HL-60 (cell line): ENCODE results near the gene ZFR.

Source experiments
- CTCF ChIP-seq: IDR thresholded peaks from one replicate; pipeline ENCODE4 v1.5.1; 2011; ENCODE audit warnings: low read length, control low read depth, inconsistent platforms; ENCODE audit not compliant: insufficient read depth
- GABPA ChIP-seq: IDR thresholded peaks from 2 replicates; pipeline ENCODE4 v1.6.1; 2012; ENCODE audit warnings: low read depth
- POLR2AphosphoS5 ChIP-seq: IDR thresholded peaks from 2 replicates; pipeline ENCODE4 v1.6.1; 2012; ENCODE audit warnings: low read depth
- REST ChIP-seq: IDR thresholded peaks from 2 replicates; pipeline ENCODE4 v1.6.1; 2012; ENCODE audit warnings: low read depth; ENCODE audit not compliant: insufficient replicate concordance

- no peak for TF ChIP-seq CTCF
- no peak for TF ChIP-seq POLR2AphosphoS5
- TF ChIP-seq REST, result no peak
- TF ChIP-seq GABPA, result no peak
These were observed 4.7 kb upstream of the ZFR start for GRCh38 chr5:32449262-32449661.
